Fibroblast of villous mesenchyme (primary cell): ENCODE results near the gene ZNF180. TPM values are rescaled to one million over a fixed set of nuclear protein-coding genes. Genes with fewer than 3 reads are reported as not detected.
"Not testable (repeated sequence)": the region's sequence is repeated elsewhere in the genome, so short reads cannot be mapped to it uniquely, and the experiment has no call there.

ENCODE experiments used
- DNase-seq: peaks from one replicate; pipeline ENCODE4 v3.0.0-alpha.2; 2010; ENCODE audit warnings: low read depth
- H3K4me3 ChIP-seq: 2 replicates; pipeline ENCODE4 v1.5.1; 2011; ENCODE audit warnings: low read depth, mild to moderate bottlenecking, low read length
- total RNA-seq: library from RNA; depleted of rRNA; stranded (reverse); fragments of >200 nt; gene quantifications from 2 replicates; pipeline ENCODE4 v1.2.3, GENCODE V29; 2012
- TF ChIP-seq, protein P1 (sequence below): IDR thresholded peaks from 2 replicates; pipeline ENCODE4 v1.5.1; 2012; ENCODE audit warnings: low read depth, mild to moderate bottlenecking, low read length; ENCODE audit not compliant: insufficient read depth

ZNF180 gene
- total RNA-seq, 1 donor: 9.5 TPM

DNA sequence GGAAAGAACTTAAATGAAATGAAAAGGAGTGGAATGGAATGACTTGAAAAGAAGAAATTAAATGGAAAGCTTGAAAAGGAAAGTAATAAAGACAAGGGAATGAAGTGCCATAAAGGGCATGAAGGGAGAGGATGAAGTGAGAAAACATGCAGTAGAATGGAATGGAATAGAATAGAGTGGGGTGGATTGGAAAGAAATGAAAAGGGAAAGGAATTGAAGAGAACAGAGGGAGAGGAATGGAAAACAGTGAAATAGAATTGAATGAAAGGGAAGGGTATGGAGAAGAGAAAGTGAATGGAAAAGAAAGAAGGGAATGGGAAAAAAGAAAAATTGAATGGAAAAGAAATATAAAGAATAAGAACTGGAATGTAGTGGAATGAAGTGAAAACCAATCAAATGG is 9.2 kb upstream of the ZNF180 start:
- TF ChIP-seq, protein P1, sequence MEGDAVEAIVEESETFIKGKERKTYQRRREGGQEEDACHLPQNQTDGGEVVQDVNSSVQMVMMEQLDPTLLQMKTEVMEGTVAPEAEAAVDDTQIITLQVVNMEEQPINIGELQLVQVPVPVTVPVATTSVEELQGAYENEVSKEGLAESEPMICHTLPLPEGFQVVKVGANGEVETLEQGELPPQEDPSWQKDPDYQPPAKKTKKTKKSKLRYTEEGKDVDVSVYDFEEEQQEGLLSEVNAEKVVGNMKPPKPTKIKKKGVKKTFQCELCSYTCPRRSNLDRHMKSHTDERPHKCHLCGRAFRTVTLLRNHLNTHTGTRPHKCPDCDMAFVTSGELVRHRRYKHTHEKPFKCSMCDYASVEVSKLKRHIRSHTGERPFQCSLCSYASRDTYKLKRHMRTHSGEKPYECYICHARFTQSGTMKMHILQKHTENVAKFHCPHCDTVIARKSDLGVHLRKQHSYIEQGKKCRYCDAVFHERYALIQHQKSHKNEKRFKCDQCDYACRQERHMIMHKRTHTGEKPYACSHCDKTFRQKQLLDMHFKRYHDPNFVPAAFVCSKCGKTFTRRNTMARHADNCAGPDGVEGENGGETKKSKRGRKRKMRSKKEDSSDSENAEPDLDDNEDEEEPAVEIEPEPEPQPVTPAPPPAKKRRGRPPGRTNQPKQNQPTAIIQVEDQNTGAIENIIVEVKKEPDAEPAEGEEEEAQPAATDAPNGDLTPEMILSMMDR: no peak
- H3K4me3 ChIP-seq: no peak overlapping the region
- no peak for DNase-seq

DNA sequence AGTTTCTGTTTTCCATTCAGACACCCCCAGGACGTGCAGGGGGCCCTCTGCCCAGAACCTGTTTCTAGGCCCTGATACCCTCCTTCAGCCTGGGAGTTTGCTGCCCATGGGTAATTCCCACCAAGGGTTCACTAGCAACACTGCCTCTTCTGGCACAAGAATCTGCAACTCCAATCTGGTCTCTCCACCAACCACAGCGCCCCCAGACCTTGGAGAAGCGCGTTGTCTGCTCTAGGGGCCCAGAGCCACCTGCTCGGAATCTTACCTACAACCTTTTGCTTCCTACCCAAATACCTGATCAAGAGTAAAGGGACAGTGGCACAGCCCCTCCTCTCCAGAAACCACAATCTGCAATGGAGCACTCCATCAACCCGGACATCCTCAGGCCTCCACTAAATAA is 763 bp downstream of the ZNF180 start:
- peak overlapping the region; percentile 96 for H3K4me3 ChIP-seq
- DNase-seq: no peak
- TF ChIP-seq, protein P1: no peak

DNA sequence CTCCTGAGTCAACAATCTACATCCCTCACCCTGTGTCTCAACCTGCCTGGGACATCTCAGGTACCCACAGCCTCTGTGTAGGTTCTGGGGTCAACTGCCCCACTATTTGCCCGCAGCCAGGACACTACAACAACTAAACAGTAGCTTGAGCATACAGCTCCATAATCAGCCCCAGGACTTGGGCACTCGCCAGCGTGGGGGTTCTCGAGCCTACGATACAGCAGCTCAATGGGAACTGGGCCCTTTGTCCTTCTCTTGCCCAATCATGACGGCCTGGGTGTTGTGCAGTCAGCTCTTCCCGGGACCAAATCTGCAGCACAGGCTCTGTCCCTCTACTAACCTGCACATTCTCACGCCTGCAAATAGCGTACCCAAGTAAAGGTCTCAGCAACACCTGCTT is 1.3 kb downstream of the ZNF180 start:
- peak overlapping the region; percentile 96 for H3K4me3 ChIP-seq
- DNase-seq: no peak
- TF ChIP-seq, protein P1: no peak

DNA sequence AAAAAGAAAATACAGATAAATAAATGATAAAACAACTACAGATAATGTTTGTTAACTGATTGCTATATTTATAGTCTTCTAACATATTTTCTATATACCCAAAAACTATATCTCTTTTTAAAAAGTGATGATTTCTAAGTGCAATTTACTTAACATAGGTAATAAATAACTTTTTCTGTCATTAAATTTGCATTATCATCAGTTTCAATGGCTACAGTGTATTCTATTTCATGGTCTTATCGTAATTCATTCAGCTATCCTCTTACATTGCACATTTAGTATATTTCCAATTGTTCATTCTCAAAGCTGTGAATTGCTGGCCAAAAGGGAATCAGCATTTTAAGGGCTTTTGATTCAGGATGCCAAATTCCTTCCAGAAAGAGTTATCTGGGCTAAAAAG is 3.6 kb downstream of the ZNF180 start:
- DNase-seq: no peak
- H3K4me3 ChIP-seq: no peak overlapping the region
- TF ChIP-seq, protein P1: no peak

DNA sequence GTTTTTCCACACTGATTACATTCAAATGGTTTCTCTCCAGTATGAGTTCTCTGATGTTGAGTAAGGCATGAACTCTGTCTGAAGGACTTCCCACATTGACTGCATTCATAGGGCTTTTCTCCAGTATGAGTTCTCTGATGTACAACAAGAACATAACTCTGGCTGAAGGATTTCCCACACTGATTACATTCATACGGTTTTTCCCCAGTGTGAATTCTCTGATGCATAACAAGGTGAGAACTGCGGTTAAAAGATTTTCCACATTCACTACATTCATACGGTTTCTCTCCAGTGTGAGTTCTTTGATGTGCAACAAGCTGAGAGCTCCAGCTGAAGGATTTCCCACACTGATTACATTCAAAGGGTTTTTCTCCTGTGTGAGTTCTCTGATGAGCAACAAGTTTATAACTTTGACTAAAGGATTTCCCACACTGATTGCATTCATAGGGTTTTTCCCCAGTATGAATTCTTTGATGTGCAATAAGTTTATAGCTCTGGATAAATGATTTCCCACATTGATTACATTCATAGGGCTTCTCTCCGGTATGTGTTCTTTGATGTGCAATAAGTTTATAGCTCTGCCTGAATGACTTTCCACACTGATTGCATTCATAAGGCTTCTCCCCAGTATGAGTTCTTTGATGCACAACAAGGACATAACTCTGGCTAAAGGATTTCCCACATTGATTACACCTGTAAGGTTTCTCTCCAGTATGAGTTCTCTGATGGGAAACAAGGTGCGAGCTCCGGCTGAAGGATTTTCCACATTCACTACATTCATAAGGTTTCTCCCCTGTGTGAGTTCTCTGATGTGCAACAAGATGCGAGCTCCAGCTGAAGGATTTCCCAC is 23.5 kb downstream of the ZNF180 start:
- H3K4me3 ChIP-seq: no peak overlapping the region
- TF ChIP-seq, protein P1: no peak
- peak; percentile 19 for DNase-seq

DNA sequence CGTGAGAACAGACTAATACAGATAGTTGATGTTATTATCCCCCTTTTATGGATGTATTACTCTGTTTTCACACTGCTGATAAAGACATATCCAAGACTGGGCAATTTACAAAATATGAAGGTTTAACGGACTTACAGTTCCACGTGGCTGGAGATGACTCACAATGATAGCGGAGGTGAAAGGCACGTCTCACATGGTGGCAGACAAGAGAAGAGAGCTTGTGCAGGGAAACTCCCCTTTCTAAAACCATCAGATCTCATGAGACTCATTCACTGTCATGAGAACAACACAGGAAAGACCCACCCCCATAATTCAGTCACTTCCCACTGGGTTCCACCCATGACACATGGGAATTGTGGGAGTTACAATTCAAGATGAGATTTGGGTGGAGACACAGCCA is 31.6 kb downstream of the ZNF180 start:
- not testable (repeated sequence) for DNase-seq

DNA sequence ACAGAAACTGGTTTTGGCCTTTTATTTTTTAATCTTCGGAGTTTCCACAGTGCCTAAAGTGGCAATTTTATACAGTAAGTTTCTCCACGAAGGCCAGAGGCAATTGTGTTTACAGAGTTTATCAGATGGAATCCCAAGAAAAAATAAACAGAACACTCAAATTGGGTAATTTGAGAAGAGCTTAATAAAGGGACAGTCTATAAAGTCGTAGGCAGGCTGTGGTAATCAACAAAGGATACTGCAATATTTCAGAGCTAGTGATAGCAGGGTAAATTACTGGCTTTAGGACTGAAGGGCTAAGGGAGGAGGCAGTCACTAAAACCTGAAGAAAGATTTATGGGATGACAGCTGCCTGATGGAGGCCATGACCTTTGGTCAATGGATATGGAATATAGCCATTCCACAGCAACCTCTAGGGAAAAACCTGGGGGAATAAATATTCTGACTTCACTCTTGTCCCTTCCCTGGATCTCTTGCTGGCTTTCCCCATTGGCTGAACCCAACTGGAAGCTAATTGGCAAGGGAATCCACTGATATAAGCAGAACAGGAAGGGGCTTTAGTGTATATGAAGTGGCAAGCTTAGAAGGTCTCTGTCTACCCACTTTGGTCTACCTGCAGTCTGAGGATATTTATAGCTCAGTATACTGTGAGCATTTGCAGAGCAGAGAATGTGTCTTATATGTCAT is 37.6 kb downstream of the ZNF180 start:
- not testable (repeated sequence) for H3K4me3 ChIP-seq, DNase-seq

More for the DNA sequence above, 31.6 kb downstream of the ZNF180 start:
- not testable (repeated sequence) for H3K4me3 ChIP-seq

DNA sequence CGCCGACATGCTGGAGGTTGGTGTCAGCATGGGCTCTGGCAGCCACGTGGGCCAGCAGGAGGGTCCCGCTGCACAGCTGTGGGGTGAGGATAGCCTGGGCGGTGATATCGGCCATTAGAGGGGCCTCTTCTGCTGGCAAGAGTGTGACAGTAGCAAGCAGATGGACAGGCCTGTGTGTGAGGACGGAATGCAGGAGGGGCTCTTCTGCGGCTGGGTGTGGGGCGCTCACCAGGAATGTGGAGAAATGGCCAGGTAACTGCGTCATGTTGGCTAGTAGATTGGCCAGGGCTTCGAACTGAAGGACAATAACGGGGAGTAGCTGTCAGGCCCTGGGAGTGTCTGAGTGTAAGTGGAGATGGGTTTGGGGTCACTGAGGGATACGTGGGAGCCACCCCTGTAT is 44.3 kb downstream of the ZNF180 start:
- H3K4me3 ChIP-seq, DNase-seq: not testable (repeated sequence)
